ENCODE measurements around the gene CD24.

Gene CD24

DNA sequence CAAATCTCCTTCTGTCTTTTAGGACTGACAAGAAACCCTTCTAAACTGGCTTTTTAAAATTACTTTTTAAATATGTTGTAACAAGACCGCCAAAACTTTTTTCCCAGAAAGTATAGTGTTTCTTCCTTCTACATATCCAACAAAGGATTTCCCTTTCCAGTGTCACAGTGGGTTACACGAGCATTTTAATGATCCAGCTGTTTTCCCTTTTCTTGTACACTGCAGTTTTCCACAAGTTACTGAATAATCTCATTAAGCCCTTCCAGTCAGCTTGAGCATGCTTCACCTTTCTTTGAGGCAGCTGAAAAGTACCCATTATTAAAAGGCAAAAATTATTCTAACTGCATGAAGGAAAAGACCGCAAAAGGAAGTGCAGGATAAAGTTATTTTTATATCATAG is 48.6 kb downstream of the CD24 start:
- Histone ChIP-seq H3K27me3 (replicated peaks) (no peaks in the 10 kb centered on the region), H3K27ac (no peak overlapping the region), H3K4me3 (ENCODE audit: low read depth, low read length) (no peak overlapping the region), H3K36me3 (replicated peaks) (no peaks in the 10 kb centered on the region)
- TF ChIP-seq, protein P1, sequence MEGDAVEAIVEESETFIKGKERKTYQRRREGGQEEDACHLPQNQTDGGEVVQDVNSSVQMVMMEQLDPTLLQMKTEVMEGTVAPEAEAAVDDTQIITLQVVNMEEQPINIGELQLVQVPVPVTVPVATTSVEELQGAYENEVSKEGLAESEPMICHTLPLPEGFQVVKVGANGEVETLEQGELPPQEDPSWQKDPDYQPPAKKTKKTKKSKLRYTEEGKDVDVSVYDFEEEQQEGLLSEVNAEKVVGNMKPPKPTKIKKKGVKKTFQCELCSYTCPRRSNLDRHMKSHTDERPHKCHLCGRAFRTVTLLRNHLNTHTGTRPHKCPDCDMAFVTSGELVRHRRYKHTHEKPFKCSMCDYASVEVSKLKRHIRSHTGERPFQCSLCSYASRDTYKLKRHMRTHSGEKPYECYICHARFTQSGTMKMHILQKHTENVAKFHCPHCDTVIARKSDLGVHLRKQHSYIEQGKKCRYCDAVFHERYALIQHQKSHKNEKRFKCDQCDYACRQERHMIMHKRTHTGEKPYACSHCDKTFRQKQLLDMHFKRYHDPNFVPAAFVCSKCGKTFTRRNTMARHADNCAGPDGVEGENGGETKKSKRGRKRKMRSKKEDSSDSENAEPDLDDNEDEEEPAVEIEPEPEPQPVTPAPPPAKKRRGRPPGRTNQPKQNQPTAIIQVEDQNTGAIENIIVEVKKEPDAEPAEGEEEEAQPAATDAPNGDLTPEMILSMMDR (IDR thresholded peaks at IDR 0.05; ENCODE audit: low read depth, low read length, missing control alignments) = no peak
- in situ Hi-C loops (cut with HindIII; ENCODE audit: low pct_ligation_motif_present, low sequenced_read_pairs) = no loop called here
- DNase-seq = no peak

DNA sequence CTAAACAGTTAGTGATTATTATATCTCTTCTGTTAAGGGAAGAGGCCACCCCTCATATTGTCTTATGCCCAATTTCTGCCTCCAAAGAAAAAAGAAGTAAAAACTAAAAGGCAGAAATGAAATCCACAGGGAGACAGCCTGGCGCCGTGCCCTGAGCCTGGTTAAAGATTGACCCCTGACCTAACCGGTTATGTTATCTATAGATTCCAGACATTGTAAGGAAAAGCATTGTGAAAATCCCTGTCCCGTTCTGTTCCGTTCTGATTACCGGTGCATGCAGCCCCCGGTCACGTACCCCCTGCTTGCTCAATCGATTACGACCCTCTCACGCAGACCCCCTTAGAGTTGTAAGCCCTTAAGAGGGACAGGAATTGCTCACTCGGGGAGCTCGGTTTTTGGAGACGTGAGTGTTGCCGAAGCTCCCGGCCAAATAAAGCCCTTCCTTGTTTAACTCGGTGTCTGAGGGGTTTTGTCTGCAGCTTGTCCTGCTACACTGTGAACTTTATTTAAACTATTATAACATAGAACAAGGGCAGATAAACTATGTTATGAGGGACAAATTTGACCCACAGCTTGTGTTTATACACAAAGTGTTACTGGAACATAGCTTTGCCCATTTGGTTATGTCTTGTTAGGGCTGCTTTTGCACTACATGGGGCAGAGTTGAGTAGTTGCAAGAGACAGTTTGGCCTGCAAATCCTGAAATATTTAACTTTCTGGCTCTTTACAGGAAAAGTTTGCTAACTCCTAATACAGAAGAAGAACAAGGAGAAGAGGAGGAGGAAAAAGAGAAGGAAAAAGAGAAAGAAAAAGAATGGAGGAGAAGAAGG is 49.6 kb downstream of the CD24 start:
- in situ Hi-C loops (cut with HindIII; ENCODE audit: low pct_ligation_motif_present, low sequenced_read_pairs) = no loop called here
- TF ChIP-seq, protein P1 (IDR thresholded peaks at IDR 0.05; ENCODE audit: low read depth, low read length, missing control alignments) = no peak
- DNase-seq = no peak
- Histone ChIP-seq H3K27me3 (replicated peaks) (no peaks in the 10 kb centered on the region), H3K4me3 (ENCODE audit: low read depth, low read length) (no peak overlapping the region), H3K36me3 (replicated peaks) (no peaks in the 10 kb centered on the region), H3K27ac (no peak overlapping the region)

GRCh38 chr6:106922626-106923025 is 51.9 kb downstream of the CD24 start:
- in situ Hi-C loops (cut with HindIII; ENCODE audit: low pct_ligation_motif_present, low sequenced_read_pairs) = no loop called here
- Histone ChIP-seq H3K4me3 (ENCODE audit: low read depth, low read length) (no peak overlapping the region), H3K27ac (no peak overlapping the region), H3K36me3 (replicated peaks) (no peaks in the 10 kb centered on the region), H3K27me3 (replicated peaks) (no peaks in the 10 kb centered on the region)
- TF ChIP-seq, protein P1 (IDR thresholded peaks at IDR 0.05; ENCODE audit: low read depth, low read length, missing control alignments) = no peak
- no peak for DNase-seq
